GM18505 (cell line): ENCODE data around the gene MAPKBP1.
A peak's percentile ranks its signal among the peaks of the same experiment; 100 is the strongest.
"Not testable (repeated sequence)": the region's sequence is repeated elsewhere in the genome, so short reads cannot be mapped to it uniquely, and the experiment has no call there.

Source experiments
- ATAC-seq: cut with Tn5 transposase; IDR thresholded peaks from one replicate; pipeline ENCODE4 v1.9.1; 2021; ENCODE audit not compliant: unreplicated experiment
- POLR2A ChIP-seq: IDR thresholded peaks from 4 replicates; pipeline ENCODE4 v1.6.1; 2011; ENCODE audit warnings: borderline replicate concordance; ENCODE audit not compliant: insufficient read depth, insufficient read length; ENCODE audit errors: extremely low read depth

Gene MAPKBP1

GRCh38 chr15:41774062-41774881 lies at the start of gene MAPKBP1:
MAPKBP1 (plus strand) TSS chr15:41774484; CDS start chr15:41775276, 792 bp downstream.
- peak; percentile 84 for ATAC-seq
- TF ChIP-seq POLR2A, result peak; percentile 59

DNA sequence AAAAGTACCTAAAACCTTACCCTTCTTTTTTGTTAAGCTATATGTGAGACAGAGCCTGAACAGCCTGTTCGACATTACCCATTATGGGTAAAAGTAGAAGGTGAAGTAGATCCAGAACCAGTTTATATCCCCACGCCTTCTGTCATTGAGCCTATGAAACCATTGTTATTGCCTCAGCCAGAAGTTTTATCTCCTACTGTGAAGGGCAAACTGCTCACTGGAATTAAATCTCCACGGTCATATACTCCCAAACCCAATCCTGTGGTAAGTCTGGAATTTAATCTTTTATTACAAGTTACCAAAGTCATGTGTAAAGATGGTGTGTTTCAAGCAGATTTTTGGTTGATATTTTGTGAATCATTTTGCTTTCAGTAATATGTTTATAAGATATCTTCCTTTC lies 47.1 kb upstream of the MAPKBP1 start:
- no peak for TF ChIP-seq POLR2A
- ATAC-seq, result no peak

DNA sequence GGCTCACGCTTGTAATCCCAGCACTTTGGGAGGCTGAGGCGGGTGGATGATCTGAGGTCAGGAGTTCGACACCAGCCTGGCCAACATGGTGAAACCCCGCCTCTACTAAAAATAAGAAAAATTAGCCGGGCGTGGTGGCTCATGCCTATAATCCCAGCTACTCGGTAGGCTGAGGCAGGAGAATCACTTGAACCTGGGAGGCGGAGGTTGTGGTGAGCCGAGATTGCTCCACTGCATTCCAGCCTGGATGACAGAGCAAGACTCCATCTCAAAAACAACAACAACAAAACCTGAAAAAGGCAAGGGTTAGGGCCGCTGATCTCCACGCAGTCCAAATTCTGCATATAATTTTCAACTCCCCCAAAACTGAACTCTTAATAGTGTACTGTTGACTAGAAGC lies 46.2 kb upstream of the MAPKBP1 start:
- ATAC-seq, result not testable (repeated sequence)

DNA sequence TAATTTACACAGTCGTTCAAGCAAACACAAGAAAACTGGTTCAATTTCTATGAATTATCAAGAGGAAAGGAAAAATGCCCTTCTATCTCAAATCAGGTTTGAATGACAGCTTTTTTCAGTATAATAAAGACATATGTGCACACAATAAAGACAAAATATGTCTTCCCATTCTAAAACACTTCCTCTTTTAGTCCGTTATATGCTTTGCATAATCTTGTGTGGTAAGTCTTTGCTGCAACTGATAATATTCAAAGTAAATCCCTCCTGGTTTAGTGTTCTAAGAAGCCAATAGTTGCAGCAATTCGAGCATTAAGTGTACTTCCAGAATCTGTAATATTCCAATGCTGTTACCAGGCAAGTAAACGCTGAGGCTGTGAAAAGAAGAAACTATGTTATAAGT lies 43.7 kb upstream of the MAPKBP1 start:
- ATAC-seq, result no peak
- no peak for TF ChIP-seq POLR2A

GRCh38 chr15:41732483-41732882 lies 41.8 kb upstream of the MAPKBP1 start:
- no peak for ATAC-seq
- no peak for TF ChIP-seq POLR2A

DNA sequence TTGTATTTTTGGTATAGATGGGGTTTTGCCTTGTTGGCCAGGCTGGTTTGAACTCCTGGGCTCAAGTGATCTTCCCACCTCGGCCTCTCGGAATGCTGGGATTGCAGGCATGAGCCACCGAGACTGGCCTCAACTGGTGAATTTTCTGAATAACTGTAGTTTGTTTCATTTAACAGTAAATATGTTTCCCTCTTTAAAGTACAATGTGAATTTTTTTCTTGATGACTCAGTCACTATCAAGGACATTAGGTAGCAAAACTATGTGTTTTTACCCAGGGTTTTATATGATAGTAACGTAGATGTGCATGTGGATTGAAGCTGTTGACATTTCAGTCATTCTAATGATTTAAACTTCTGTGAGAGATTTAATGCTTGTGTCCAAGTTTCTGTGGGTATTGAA lies 40.2 kb upstream of the MAPKBP1 start:
- no peak for TF ChIP-seq POLR2A
- no peak for ATAC-seq

DNA sequence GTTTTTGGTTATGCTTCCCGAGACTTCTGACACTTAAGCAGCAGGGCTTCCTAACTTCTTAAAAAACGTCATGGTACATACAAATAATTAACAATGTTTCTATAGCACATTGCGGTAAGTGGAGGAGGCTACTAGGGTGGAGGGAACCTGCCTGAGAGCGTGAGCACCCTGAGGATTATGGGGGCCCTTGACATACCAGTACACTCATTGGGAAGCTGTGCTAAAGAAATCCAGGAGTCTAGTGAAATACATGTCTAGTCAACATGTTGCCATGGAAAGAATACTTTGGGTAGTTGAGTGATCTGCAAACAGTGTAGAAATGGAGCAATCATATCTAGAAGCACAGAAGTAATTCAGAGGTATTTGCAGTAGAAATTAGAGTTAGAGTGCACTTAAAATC lies 39.2 kb upstream of the MAPKBP1 start:
- no peak for ATAC-seq
- no peak for TF ChIP-seq POLR2A

- ATAC-seq, result not testable (repeated sequence)
These were observed 38.8 kb upstream of the MAPKBP1 start for GRCh38 chr15:41735492-41735891.

DNA sequence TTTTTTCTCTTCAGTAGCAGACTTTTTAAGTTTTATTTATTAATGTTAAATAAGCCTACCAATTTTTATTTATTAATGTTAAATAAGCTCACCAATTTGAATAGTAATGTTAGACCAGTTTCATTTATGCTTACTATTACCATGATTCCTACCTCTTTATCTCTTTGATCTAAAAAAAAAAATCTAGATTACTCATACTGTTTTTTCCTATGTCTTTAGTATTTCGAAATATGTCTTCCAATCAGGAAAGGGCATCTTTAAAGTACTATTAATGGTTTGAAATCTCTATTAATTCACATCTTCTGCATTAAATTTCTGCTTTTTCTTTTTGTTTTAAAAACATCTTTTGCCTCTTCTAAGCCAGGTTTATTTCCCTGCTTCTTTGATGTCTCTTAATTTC lies 27.5 kb upstream of the MAPKBP1 start:
- TF ChIP-seq POLR2A, result no peak
- no peak for ATAC-seq

GRCh38 chr15:41756198-41756597 lies 18.1 kb upstream of the MAPKBP1 start:
- no peak for TF ChIP-seq POLR2A
- no peak for ATAC-seq

DNA sequence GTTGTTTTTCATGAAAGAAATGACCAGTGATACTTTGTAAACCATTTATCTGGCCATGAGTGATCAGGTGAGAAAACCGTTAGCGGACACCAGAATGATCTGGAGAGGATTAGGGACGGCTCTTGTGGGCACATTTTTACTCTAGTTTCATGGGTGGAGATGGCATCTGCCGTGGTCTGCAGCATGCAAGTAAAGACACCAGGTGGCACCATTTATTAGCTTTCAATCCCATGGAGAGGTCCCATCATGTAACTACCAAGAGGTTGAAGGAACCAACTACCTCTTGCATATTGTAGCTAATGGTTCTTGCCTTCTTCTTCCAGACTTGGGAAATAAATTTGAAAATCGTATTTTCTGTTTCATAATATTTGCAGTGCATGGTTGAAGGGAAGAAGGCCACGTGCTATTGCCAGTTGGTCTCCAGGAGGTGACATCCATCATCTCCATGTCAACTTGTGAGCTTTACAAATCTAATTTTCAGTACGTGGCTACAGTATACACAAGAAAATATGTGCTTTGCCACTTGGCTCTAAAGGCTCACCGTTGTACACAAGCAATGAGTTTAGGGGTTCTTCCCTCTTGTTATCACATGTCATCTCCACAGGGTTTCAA lies 1.5 kb upstream of the MAPKBP1 start:
- TF ChIP-seq POLR2A, result no peak
- no peak for ATAC-seq

GRCh38 chr15:41773332-41773728 lies 954 bp upstream of the MAPKBP1 start:
- no peak for ATAC-seq

GRCh38 chr15:41773729-41774061 lies 589 bp upstream of the MAPKBP1 start:
- no peak for TF ChIP-seq POLR2A

More at GRCh38 chr15:41773332-41773728, 954 bp upstream of the MAPKBP1 start:
- TF ChIP-seq POLR2A, result no peak

DNA sequence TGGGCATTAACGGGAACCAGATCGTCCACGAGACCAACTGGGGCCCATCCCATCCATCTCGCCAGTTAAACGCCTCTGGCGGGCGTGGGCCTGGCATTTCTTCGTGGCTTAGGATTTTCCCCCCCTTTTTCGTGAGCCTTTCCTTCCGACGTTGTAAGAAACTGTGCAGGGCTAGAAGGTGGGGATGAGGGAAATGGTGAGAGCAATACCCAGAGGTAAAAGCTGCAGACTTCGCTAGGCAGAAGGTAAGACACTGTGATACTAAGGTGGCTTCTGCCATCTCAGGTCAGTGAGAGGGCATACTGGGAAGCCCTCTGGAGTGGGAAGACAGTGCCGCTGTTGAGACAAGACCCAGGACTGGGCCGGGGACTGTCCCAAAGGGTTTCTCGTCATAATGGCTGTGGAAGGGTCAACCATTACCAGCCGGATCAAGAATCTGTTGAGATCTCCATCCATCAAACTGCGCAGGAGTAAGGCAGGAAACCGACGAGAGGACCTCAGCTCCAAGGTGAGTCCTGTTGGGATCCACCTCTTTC lies 666 bp downstream of the MAPKBP1 start:
- ATAC-seq, result no peak
- no peak for TF ChIP-seq POLR2A

More at GRCh38 chr15:41773729-41774061, 589 bp upstream of the MAPKBP1 start:
- ATAC-seq, result no peak
